GM13977 (cell line): ENCODE data around the gene P2RY12.

Experiments
- DNase-seq: peaks from one replicate; pipeline ENCODE4 v3.0.0; 2012; ENCODE audit warnings: low spot score
- in situ Hi-C: fragments of 300-500 bp; cut with MboI; formaldehyde crosslinking; loops from one replicate; pipeline ENCODE4 v1.12.0; 2022; ENCODE audit warnings: low sequenced_read_pairs, low pct_unique_long_range_greater_than_20kb, mixed read lengths, inconsistent platforms; ENCODE audit not compliant: unreplicated experiment
- TF ChIP-seq, protein P1 (sequence below): IDR thresholded peaks from 2 replicates; pipeline ENCODE4 v1.5.1; 2012; ENCODE audit warnings: mild to moderate bottlenecking, control low read depth; ENCODE audit not compliant: insufficient read depth; ENCODE audit errors: extremely low read depth, missing control alignments

The P2RY12 gene

DNA sequence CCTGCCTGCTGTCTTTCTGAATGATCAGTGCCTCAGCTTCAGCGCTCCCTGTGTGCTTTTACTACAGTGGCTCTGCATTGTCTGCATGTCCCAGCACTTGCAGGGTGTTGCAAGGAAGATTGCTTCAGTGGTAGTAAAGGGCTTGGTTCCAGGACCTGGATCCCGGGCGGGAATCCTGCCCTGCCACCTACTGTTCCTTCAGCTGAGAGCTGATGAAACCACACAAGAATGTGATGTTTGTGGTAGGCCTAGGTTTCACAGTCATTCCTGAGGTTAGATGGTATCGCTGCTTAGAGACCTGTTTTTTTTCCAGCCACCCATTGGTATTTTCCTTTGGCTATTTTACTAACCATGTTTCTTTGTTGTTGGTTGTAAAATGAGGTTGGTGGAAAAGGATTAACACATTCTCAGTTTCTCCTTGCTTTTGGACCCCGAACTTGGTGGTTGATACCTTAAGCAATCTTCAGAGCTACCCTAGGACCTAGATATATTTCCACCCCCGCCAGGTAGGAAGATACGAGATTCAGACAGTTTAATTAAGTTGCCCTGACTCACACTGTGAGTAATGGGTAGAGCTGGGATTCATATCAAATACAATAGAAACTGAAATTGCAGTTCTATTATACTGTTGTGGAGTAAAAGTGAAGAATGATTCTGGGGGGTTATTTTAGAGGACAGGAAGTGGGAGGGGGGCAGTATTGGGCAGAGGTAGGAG lies 79.3 kb downstream of the P2RY12 start:
- TF ChIP-seq, protein P1, sequence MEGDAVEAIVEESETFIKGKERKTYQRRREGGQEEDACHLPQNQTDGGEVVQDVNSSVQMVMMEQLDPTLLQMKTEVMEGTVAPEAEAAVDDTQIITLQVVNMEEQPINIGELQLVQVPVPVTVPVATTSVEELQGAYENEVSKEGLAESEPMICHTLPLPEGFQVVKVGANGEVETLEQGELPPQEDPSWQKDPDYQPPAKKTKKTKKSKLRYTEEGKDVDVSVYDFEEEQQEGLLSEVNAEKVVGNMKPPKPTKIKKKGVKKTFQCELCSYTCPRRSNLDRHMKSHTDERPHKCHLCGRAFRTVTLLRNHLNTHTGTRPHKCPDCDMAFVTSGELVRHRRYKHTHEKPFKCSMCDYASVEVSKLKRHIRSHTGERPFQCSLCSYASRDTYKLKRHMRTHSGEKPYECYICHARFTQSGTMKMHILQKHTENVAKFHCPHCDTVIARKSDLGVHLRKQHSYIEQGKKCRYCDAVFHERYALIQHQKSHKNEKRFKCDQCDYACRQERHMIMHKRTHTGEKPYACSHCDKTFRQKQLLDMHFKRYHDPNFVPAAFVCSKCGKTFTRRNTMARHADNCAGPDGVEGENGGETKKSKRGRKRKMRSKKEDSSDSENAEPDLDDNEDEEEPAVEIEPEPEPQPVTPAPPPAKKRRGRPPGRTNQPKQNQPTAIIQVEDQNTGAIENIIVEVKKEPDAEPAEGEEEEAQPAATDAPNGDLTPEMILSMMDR = no peak
- no peak for DNase-seq
- in situ Hi-C loops = no loop called here

- in situ Hi-C loops = no loop called here
- no peak for DNase-seq
- TF ChIP-seq, protein P1 = no peak
Measured at GRCh38 chr3:151303751-151304150, 80.8 kb downstream of the P2RY12 start.

GRCh38 chr3:151301787-151302186 lies 82.8 kb downstream of the P2RY12 start:
- no peak for DNase-seq
- TF ChIP-seq, protein P1 = no peak
- in situ Hi-C loops = no loop called here

GRCh38 chr3:151300539-151300938 lies 84.0 kb downstream of the P2RY12 start:
- in situ Hi-C loops = no loop called here
- DNase-seq = no peak
- TF ChIP-seq, protein P1 = no peak

DNA sequence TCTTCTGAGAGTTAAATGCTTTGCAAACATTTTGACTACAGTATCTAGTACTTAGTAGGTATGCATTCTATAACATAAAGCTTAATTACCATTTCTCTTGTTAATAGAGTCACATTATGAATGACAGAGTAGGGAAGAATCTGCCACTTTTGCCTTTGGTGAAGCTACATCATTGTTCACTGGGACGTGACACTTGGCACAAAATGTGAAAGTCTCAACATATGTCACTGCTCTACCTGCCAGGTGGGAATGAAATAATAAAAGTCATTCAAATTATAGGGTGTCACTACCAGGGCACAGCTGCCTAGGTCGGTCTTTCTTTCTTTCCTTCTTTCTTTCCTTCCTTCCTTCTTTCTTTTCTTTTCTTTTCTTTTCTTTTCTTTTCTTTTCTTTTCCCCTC lies 85.5 kb downstream of the P2RY12 start:
- TF ChIP-seq, protein P1 = no peak
- DNase-seq = no peak
- in situ Hi-C loops = no loop called here

DNA sequence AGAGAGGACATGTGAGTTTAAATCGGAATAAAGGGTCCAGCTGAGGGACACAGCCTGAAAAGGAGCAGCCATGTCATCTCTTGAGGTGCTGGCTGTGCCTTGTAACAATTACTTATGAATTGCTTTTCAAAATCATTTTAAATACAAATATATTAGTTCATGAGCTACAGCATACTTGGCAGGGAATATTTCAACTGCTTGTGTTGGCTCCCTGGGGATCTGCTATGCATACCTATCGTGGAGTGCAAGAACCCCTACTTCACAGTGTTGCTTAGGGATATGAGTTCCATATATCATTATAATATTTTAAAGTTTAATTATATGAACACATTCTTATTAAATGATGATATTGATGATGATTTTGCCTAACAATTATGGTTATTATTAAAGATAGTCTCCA lies 87.1 kb downstream of the P2RY12 start:
- TF ChIP-seq, protein P1 = no peak
- in situ Hi-C loops = no loop called here

More for the DNA sequence above, 87.1 kb downstream of the P2RY12 start:
- no peak for DNase-seq
